CD4-positive, alpha-beta T cell treated with Interleukin-21 for 1 hour (primary cell): ENCODE results near the gene RBM43.
"Not testable (repeated sequence)": the region's sequence is repeated elsewhere in the genome, so short reads cannot be mapped to it uniquely, and the experiment has no call there.

Experiments
- DNase-seq: peaks from one replicate; pipeline ENCODE4 v3.0.0-alpha.2; 2020

Gene RBM43

GRCh38 chr2:151261231-151261976 lies at the start of gene RBM43:
Gene RBM43, minus strand, starts transcription at chr2:151261863. Its CDS starts 136 bp downstream, at chr2:151261727.
- peak; percentile 89 for DNase-seq

- DNase-seq, result not testable (repeated sequence)
These were observed 48.6 kb upstream of the RBM43 start for GRCh38 chr2:151310313-151310712.

GRCh38 chr2:151306621-151307020 lies 45.0 kb upstream of the RBM43 start:
- DNase-seq, result no peak

- no peak for DNase-seq
These were observed 43.5 kb upstream of the RBM43 start for GRCh38 chr2:151305129-151305691.

- no peak for DNase-seq
These were observed 41.2 kb upstream of the RBM43 start for GRCh38 chr2:151302879-151303278.

- DNase-seq, result no peak
These were observed 40.7 kb upstream of the RBM43 start for GRCh38 chr2:151302404-151302803.

- no peak for DNase-seq
These were observed 38.4 kb upstream of the RBM43 start for GRCh38 chr2:151299920-151300539.

- DNase-seq, result no peak
These were observed 36.2 kb upstream of the RBM43 start for GRCh38 chr2:151297882-151298281.

GRCh38 chr2:151295926-151296325 lies 34.3 kb upstream of the RBM43 start:
- DNase-seq, result not testable (repeated sequence)

GRCh38 chr2:151292546-151292945 lies 30.9 kb upstream of the RBM43 start:
- DNase-seq, result no peak

GRCh38 chr2:151292141-151292540 lies 30.5 kb upstream of the RBM43 start:
- no peak for DNase-seq

- no peak for DNase-seq
These were observed 29.6 kb upstream of the RBM43 start for GRCh38 chr2:151291224-151291623.

GRCh38 chr2:151289972-151290866 lies 28.6 kb upstream of the RBM43 start:
- no peak for DNase-seq

- DNase-seq, result no peak
These were observed 26.0 kb upstream of the RBM43 start for GRCh38 chr2:151287513-151288250.

- DNase-seq, result no peak
These were observed 20.7 kb upstream of the RBM43 start for GRCh38 chr2:151282401-151282800.

GRCh38 chr2:151280271-151280670 lies 18.6 kb upstream of the RBM43 start:
- DNase-seq, result no peak

- no peak for DNase-seq
These were observed 16.8 kb upstream of the RBM43 start for GRCh38 chr2:151278487-151278886.

GRCh38 chr2:151277067-151277466 lies 15.4 kb upstream of the RBM43 start:
- no peak for DNase-seq

GRCh38 chr2:151275291-151275690 lies 13.6 kb upstream of the RBM43 start:
- no peak for DNase-seq

- DNase-seq, result no peak
These were observed 10.2 kb upstream of the RBM43 start for GRCh38 chr2:151271824-151272223.

- no peak for DNase-seq
These were observed 8.3 kb upstream of the RBM43 start for GRCh38 chr2:151269798-151270568.

GRCh38 chr2:151268085-151268484 lies 6.4 kb upstream of the RBM43 start:
- DNase-seq, result no peak
